CD4-positive, CD25-positive, alpha-beta regulatory T cell (primary cell): ENCODE results near the gene FNIP1. TPM values are rescaled to one million over a fixed set of nuclear protein-coding genes. Genes with fewer than 3 reads are reported as not detected.
A peak's percentile ranks its signal among the peaks of the same experiment; 100 is the strongest.
"Not testable (repeated sequence)": the region's sequence is repeated elsewhere in the genome, so short reads cannot be mapped to it uniquely, and the experiment has no call there.

ENCODE experiments used
- ATAC-seq, 2 donors: fragments of 150-1000 bp; cut with Tn5 transposase; one replicate each; pipeline ENCODE4 v1.10.0; 2021; ENCODE audit warnings: low read depth in 2 of 2, moderate number of reproducible peaks in 2 of 2, moderate library complexity in 1 of 2
- DNase-seq, 3 donors: peaks; one replicate each; pipeline versions ENCODE4 v3.0.0 to v3.0.0-alpha.2; 2012 to 2022; ENCODE audit warnings: mixed read lengths in 1 of 3
- H3K27ac ChIP-seq: one replicate; pipeline ENCODE4 v1.7.0; 2013; ENCODE audit warnings: mild to moderate bottlenecking, low read length; ENCODE audit not compliant: insufficient read depth, poor library complexity, severe bottlenecking
- H3K27me3 ChIP-seq: one replicate; pipeline ENCODE4 v1.7.0; 2013; ENCODE audit warnings: low read length; ENCODE audit not compliant: control insufficient read depth, insufficient read depth
- H3K36me3 ChIP-seq: one replicate; pipeline ENCODE4 v1.7.0; 2013; ENCODE audit warnings: mild to moderate bottlenecking, low read length, moderate library complexity; ENCODE audit not compliant: control insufficient read depth, insufficient read depth
- H3K4me1 ChIP-seq: 2 replicates; pipeline ENCODE4 v1.7.0; 2013; ENCODE audit warnings: mild to moderate bottlenecking, low read length; ENCODE audit not compliant: insufficient read depth, control insufficient read depth, poor library complexity, severe bottlenecking
- H3K4me3 ChIP-seq: one replicate; pipeline ENCODE4 v1.7.0; 2013; ENCODE audit warnings: low read depth, mild to moderate bottlenecking, low read length, moderate library complexity
- H3K9me3 ChIP-seq, 2 experiments: 1 replicate in 1 of 2; 2 replicates in 1 of 2; pipeline ENCODE4 v1.7.0; 2013; ENCODE audit warnings: low read length in 2 of 2, mild to moderate bottlenecking in 1 of 2, moderate library complexity in 1 of 2; ENCODE audit not compliant: control insufficient read depth in 2 of 2
- H3K27ac Mint-ChIP-seq, 3 donors: one replicate each; pipeline ENCODE4 v1.8.0; 2020 to 2022; ENCODE audit warnings: mild to moderate bottlenecking in 3 of 3, mixed read lengths in 3 of 3, moderate library complexity in 2 of 3
- H3K27me3 Mint-ChIP-seq: one replicate; pipeline ENCODE4 v1.8.0; 2022; ENCODE audit warnings: mild to moderate bottlenecking, mixed read lengths
- H3K36me3 Mint-ChIP-seq: one replicate; pipeline ENCODE4 v1.8.0; 2020; ENCODE audit warnings: mixed read lengths
- H3K4me1 Mint-ChIP-seq, 4 donors: one replicate each; pipeline ENCODE4 v1.8.0; 2020 to 2022; ENCODE audit warnings: mixed read lengths in 4 of 4, mild to moderate bottlenecking in 1 of 4
- H3K4me3 Mint-ChIP-seq, 4 donors: one replicate each; pipeline ENCODE4 v1.8.0; 2020 to 2022; ENCODE audit warnings: mild to moderate bottlenecking in 4 of 4, mixed read lengths in 4 of 4, moderate library complexity in 3 of 4
- H3K9me3 Mint-ChIP-seq, 7 donors: one replicate each; pipeline ENCODE4 v1.8.0; 2020 to 2022; ENCODE audit warnings: mixed read lengths in 7 of 7, mild to moderate bottlenecking in 3 of 7, moderate library complexity in 2 of 7
- polyA plus RNA-seq, 4 donors: library from polyadenylated mRNA; unstranded; fragments of 300-500 nt; fragmentation: Illumina TruSeq; gene quantifications; one replicate each; pipeline ENCODE4 v1.2.3, GENCODE V29; 2021
- total RNA-seq: library from RNA; stranded (reverse); gene quantifications from one replicate; pipeline ENCODE4 v1.2.3, GENCODE V29; 2022

FNIP1 gene
- total and polyA plus RNA-seq, 5 donors from 2014 or later = 10.0 to 33.2 (median 14.1) TPM

- Histone ChIP-seq H3K4me3 (peak overlapping the region; percentile 9), H3K9me3 (no peaks in the 10 kb centered on the region), H3K36me3 (peaks cover 4% of the 10 kb centered on the region), H3K27me3 (no peaks in the 10 kb centered on the region), H3K27ac (no peak overlapping the region), H3K4me1 (peaks cover 29% of the 10 kb centered on the region)
- H3K4me3 Mint-ChIP-seq = no peak overlapping the region
- H3K36me3 Mint-ChIP-seq = peaks cover 21% of the 10 kb centered on the region
- no peak overlapping the region for H3K27ac Mint-ChIP-seq
- peaks cover 0 to 1% (median 0%) of the 10 kb centered on the region in 7 donors for H3K9me3 Mint-ChIP-seq
- H3K27me3 Mint-ChIP-seq = no peaks in the 10 kb centered on the region
- DNase-seq = no peak
- no peak for ATAC-seq
- H3K4me1 Mint-ChIP-seq = peaks cover 37 to 64% (median 45%) of the 10 kb centered on the region in 4 donors
Observed at GRCh38 chr5:131627207-131627865, 169.5 kb downstream of the FNIP1 start.

DNA sequence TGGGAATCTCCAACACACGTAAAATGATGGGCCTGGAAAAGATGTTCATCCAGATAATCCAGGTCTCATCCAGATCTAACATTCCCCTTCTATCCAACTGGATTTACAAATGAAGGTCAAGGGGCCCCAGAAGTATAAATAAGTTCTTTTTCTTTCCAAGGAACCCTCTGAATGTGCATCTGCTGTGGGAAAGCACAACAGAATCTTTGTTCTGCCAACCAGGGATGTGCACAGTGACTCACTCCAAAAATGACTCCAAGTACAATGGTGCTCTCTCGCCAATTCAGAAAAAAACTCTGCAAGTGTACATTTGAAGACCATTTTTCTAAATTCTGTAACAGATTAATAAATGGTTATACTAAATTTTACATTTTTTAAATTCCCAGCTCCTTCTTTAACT is 174.2 kb downstream of the FNIP1 start:
- peaks cover 50 to 83% (median 66%) of the 10 kb centered on the region in 4 donors for H3K4me1 Mint-ChIP-seq
- Histone ChIP-seq H3K4me1 (peaks cover 11% of the 10 kb centered on the region), H3K4me3 (no peak overlapping the region), H3K27ac (no peak overlapping the region), H3K9me3 (no peaks in the 10 kb centered on the region), H3K36me3 (peaks cover 4% of the 10 kb centered on the region), H3K27me3 (no peaks in the 10 kb centered on the region)
- DNase-seq = no peak
- no peaks in the 10 kb centered on the region for H3K27me3 Mint-ChIP-seq
- peak overlapping the region in 1 of 4 donors; percentile 36 for H3K4me3 Mint-ChIP-seq
- peaks cover 0 to 1% (median 0%) of the 10 kb centered on the region in 7 donors for H3K9me3 Mint-ChIP-seq
- no peak overlapping the region for H3K27ac Mint-ChIP-seq
- ATAC-seq = no peak
- peaks cover 25% of the 10 kb centered on the region for H3K36me3 Mint-ChIP-seq

GRCh38 chr5:131621164-131621563 is 175.7 kb downstream of the FNIP1 start:
- not testable (repeated sequence) for H3K27me3 Mint-ChIP-seq, H3K4me3 ChIP-seq, H3K36me3 ChIP-seq, H3K9me3 Mint-ChIP-seq, H3K4me3 Mint-ChIP-seq, DNase-seq, H3K27me3 ChIP-seq, H3K9me3 ChIP-seq, ATAC-seq, H3K27ac ChIP-seq
- Mint-ChIP-seq H3K36me3 (peaks cover 32% of the 10 kb centered on the region), H3K4me1 (peaks cover 44 to 82% (median 65%) of the 10 kb centered on the region in 4 donors), H3K27ac (peak overlapping the region in 1 of 3 donors; percentile 70)
- peaks cover 16% of the 10 kb centered on the region for H3K4me1 ChIP-seq

GRCh38 chr5:131619102-131619501 is 177.7 kb downstream of the FNIP1 start:
- Histone ChIP-seq H3K27me3 (no peaks in the 10 kb centered on the region), H3K4me1 (peaks cover 21% of the 10 kb centered on the region), H3K27ac (no peak overlapping the region), H3K9me3 (no peaks in the 10 kb centered on the region), H3K4me3 (no peak overlapping the region), H3K36me3 (peaks cover 4% of the 10 kb centered on the region)
- peaks cover 45 to 90% (median 67%) of the 10 kb centered on the region in 4 donors for H3K4me1 Mint-ChIP-seq
- H3K27me3 Mint-ChIP-seq = no peaks in the 10 kb centered on the region
- peaks cover 33% of the 10 kb centered on the region for H3K36me3 Mint-ChIP-seq
- H3K9me3 Mint-ChIP-seq = peaks cover 0 to 4% (median 0%) of the 10 kb centered on the region in 7 donors
- no peak for ATAC-seq
- peak overlapping the region in 1 of 4 donors; percentile 48 for H3K4me3 Mint-ChIP-seq
- DNase-seq = no peak
- peak overlapping the region in 2 of 3 donors; percentile 48 to 76 for H3K27ac Mint-ChIP-seq

DNA sequence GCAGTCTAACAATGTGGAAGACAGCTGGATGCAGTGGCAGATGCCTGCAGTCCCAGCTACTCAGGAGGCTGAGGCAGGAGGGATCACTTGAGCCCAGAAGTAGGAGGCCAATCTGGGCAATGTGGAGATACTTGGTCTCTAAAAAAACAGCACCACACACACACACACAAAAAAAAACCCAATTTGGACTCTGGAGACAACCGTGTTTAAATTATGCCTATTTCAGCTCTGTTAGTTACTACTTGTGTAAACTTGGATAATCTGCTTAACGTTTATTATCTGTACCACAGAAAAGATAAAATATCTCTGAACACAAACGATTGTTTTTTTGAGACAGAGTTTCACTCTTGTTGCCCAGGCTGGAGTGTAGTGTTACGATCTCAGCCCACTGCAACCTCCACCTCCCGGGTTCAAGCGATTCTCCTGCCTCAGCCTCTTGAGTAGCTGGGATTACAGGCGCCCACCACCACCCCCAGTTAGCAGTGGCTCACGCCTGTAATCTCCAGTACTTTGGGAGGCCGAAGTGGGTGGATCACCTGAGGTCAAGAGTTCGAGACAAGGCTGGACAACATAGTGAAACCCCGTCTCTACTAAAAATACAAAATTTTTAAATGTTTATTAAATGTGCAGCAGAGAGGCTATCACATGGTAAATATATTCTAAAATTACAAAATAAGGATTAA is 179.5 kb downstream of the FNIP1 start:
- peak overlapping the region; percentile 27 to 76 (median 71) for H3K27ac Mint-ChIP-seq
- H3K9me3 Mint-ChIP-seq = peaks cover 0 to 4% (median 0%) of the 10 kb centered on the region in 7 donors
- Histone ChIP-seq H3K27ac (no peak overlapping the region), H3K27me3 (no peaks in the 10 kb centered on the region), H3K36me3 (no peaks in the 10 kb centered on the region), H3K9me3 (no peaks in the 10 kb centered on the region), H3K4me3 (no peak overlapping the region), H3K4me1 (peaks cover 25% of the 10 kb centered on the region)
- H3K36me3 Mint-ChIP-seq = peaks cover 27% of the 10 kb centered on the region
- peak overlapping the region in 2 of 4 donors; percentile 17 to 49 for H3K4me3 Mint-ChIP-seq
- DNase-seq (no peak), ATAC-seq (no peak)
- no peaks in the 10 kb centered on the region for H3K27me3 Mint-ChIP-seq
- H3K4me1 Mint-ChIP-seq = peaks cover 33 to 86% (median 64%) of the 10 kb centered on the region in 4 donors

DNA sequence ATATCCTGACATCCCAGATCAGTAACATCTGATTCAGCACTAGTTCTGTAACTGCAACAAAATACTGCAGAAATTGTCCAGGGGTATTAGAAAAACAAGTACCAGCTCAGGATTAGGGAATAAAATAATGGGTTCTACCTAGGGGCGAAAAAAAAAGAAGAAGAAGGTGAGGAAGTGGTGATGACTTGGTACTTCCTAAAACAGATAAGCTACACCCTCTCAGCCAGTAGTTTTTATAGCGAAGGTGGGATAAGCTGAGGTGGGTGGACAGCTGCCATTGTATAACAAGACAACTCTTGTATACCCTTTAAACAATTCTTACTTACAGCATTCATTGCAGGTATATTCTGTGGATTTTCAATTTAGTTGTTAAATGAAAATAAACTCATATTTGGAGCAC is 180.9 kb downstream of the FNIP1 start:
- Histone ChIP-seq H3K4me1 (peaks cover 25% of the 10 kb centered on the region), H3K9me3 (no peaks in the 10 kb centered on the region), H3K27ac (no peak overlapping the region), H3K4me3 (no peak overlapping the region), H3K36me3 (no peaks in the 10 kb centered on the region), H3K27me3 (no peaks in the 10 kb centered on the region)
- no peaks in the 10 kb centered on the region for H3K27me3 Mint-ChIP-seq
- ATAC-seq (no peak), DNase-seq (no peak)
- peak overlapping the region in 1 of 3 donors; percentile 23 for H3K27ac Mint-ChIP-seq
- peaks cover 22% of the 10 kb centered on the region for H3K36me3 Mint-ChIP-seq
- peaks cover 33 to 79% (median 59%) of the 10 kb centered on the region in 4 donors for H3K4me1 Mint-ChIP-seq
- peaks cover 0 to 4% (median 0%) of the 10 kb centered on the region in 7 donors for H3K9me3 Mint-ChIP-seq
- no peak overlapping the region for H3K4me3 Mint-ChIP-seq

DNA sequence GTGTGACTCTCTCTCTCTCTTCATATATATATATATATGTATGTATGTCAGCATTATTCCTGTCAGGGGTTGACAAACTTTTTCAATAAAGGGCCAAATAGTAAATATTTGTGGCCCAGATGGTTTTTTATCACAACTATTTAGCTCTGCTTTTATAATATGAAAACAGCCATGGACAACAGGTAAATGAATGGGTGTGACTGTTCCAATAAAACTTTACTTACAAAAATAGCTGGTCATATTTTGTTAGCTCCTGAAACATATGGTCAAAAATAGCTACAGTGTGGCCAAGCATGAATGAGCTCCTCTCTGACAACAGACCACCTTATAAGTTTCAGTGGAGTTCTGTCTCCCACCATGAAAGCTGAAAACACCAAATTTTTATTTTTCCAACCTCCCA is 183.4 kb downstream of the FNIP1 start:
- Histone ChIP-seq H3K36me3 (no peaks in the 10 kb centered on the region), H3K27ac (no peak overlapping the region), H3K4me3 (no peak overlapping the region), H3K27me3 (no peaks in the 10 kb centered on the region), H3K9me3 (no peaks in the 10 kb centered on the region), H3K4me1 (peaks cover 20% of the 10 kb centered on the region)
- ATAC-seq (no peak), DNase-seq (no peak)
- H3K36me3 Mint-ChIP-seq = peaks cover 26% of the 10 kb centered on the region
- no peak overlapping the region for H3K4me3 Mint-ChIP-seq
- H3K27me3 Mint-ChIP-seq = no peaks in the 10 kb centered on the region
- H3K4me1 Mint-ChIP-seq = peaks cover 29 to 80% (median 58%) of the 10 kb centered on the region in 4 donors
- H3K27ac Mint-ChIP-seq = no peak overlapping the region
- H3K9me3 Mint-ChIP-seq = peaks cover 0 to 4% (median 0%) of the 10 kb centered on the region in 7 donors
